Brain microvascular endothelial cell (primary cell): ENCODE data around the gene SRP9.

Source experiments
- DNase-seq: peaks from one replicate; pipeline ENCODE4 v3.0.0-alpha.2; 2020
- H3K27ac ChIP-seq: fragments of 250-450 bp; sonication (Bioruptor Pico); 2 replicates; pipeline ENCODE4 v1.5.1; 2020; ENCODE audit warnings: mild to moderate bottlenecking, moderate library complexity
- H3K27me3 ChIP-seq: fragments of 250-450 bp; sonication (Bioruptor Pico); replicated peaks from 2 replicates; pipeline ENCODE4 v1.5.1; 2020; ENCODE audit warnings: mild to moderate bottlenecking
- H3K36me3 ChIP-seq: fragments of 250-450 bp; sonication (Bioruptor Pico); replicated peaks from 2 replicates; pipeline ENCODE4 v1.5.1; 2020; ENCODE audit warnings: mild to moderate bottlenecking
- H3K4me3 ChIP-seq: 2 replicates; pipeline ENCODE4 v1.5.1; 2011; ENCODE audit warnings: low read depth, mild to moderate bottlenecking, control low read depth, low read length, moderate library complexity
- CTCF ChIP-seq: IDR thresholded peaks from 2 replicates; pipeline ENCODE4 v1.5.1; 2011; ENCODE audit warnings: low read depth, mild to moderate bottlenecking, moderate library complexity, low read length, control low read depth, inconsistent platforms; ENCODE audit errors: missing control alignments
- in situ Hi-C: cut with HindIII; loops from 2 replicates; pipeline ENCODE4 v1.10.0; 2017; ENCODE audit warnings: low sequenced_read_pairs, low pct_ligation_motif_present

SRP9 gene

DNA sequence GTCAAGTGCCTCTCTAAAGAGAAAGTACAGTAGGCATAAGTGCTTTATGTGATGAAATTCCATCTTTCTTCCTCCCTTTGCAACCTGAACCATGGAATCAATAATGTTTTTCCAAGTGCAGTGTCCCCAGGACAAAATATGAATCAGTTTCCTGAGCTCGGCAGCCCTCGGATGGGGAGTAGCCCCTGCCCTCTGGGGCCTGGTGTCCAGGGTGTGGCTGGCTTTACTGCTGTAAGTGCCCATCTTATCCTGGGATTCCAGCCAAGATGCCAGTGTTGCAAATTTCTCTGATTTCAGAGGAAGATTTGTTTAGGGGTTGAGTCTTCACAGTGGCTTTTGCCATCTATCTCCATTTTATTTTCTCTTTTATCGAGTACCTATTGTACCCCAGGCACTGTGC lies 40.5 kb upstream of the SRP9 start:
- Histone ChIP-seq H3K27me3 (no peaks in the 10 kb centered on the region), H3K36me3 (no peaks in the 10 kb centered on the region), H3K4me3 (no peak overlapping the region), H3K27ac (no peak overlapping the region)
- DNase-seq, result no peak
- in situ Hi-C loops, result no loop called here
- no peak for TF ChIP-seq CTCF

DNA sequence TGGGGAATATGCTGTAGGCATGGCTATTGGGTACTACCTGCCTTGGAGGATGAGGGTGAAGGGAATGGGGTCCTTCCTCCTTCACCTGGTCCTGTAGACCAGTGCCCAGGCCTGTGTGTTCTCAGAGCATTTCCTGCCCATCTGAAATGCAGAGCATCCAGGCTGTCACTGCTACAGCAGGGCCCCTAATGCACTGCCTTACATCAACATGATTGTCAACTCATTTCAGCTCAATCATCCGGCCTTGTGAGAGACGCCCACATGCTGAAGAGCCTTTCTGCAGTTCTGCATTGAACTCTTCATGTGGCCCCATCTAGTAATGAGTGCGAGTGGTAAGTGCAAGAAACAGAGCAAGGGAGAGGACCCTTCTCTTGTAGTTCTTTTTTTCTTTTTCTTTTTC lies 39.8 kb upstream of the SRP9 start:
- in situ Hi-C loops, result no loop called here
- no peak for TF ChIP-seq CTCF
- no peak overlapping the region for H3K4me3 ChIP-seq
- no peaks in the 10 kb centered on the region for H3K36me3 ChIP-seq
- no peak for DNase-seq
- no peak overlapping the region for H3K27ac ChIP-seq
- no peaks in the 10 kb centered on the region for H3K27me3 ChIP-seq

DNA sequence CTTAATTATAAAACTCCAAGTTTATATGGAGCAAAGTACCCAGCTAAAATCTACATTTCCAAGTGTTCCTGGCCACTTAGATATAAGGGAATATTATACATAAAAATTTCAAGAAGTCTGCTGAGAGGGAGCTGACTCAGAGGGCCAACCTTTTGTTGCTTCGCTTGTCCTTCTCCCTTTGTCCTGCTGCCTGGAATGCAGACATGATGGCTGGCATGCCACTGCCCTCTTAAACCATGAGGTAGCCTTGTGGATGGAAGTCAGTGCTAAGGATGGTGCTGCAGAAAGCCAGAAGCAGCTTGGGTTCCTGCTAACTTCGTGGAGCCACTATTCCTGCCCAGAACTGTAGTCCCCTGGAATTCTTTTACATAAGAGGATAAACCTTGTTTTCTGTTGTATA lies 38.9 kb upstream of the SRP9 start:
- no peak for DNase-seq
- H3K27ac ChIP-seq, result no peak overlapping the region
- H3K27me3 ChIP-seq, result no peaks in the 10 kb centered on the region
- H3K4me3 ChIP-seq, result no peak overlapping the region
- H3K36me3 ChIP-seq, result no peaks in the 10 kb centered on the region
- in situ Hi-C loops, result no loop called here
- TF ChIP-seq CTCF, result no peak

DNA sequence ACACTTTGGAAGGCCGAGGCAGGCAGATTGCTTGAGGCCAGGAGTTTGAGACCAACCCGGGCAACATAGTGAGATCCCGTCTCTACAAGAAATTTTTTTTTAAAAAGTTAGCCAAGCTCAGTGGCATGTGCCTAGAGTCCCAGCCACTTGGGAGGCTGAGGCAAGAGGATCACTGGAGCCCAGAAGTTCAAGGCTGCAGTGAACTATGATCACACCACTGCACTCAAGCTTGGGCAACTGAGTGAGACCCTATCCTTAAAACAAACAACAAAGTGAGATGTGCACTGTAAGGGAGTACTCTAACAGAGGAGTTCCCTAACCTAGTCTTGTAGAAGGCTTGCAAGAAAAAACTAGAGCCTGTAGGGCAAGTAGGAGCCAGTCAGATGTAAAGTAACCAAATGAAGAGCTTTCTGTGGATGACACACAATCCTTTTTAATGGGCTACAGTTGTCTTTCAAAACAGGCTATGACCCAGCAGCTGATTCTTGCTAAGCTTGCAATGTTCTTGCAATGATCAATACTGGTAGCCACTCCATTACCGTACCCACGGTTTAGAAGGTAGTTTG lies 38.0 kb upstream of the SRP9 start:
- no peaks in the 10 kb centered on the region for H3K27me3 ChIP-seq
- no peak for DNase-seq
- no peak overlapping the region for H3K27ac ChIP-seq
- TF ChIP-seq CTCF, result no peak
- H3K4me3 ChIP-seq, result no peak overlapping the region
- H3K36me3 ChIP-seq, result no peaks in the 10 kb centered on the region
- in situ Hi-C loops, result no loop called here

- no peak overlapping the region for H3K4me3 ChIP-seq
- no peaks in the 10 kb centered on the region for H3K36me3 ChIP-seq
- H3K27ac ChIP-seq, result no peak overlapping the region
- no peak for TF ChIP-seq CTCF
- in situ Hi-C loops, result no loop called here
- DNase-seq, result no peak
- H3K27me3 ChIP-seq, result no peaks in the 10 kb centered on the region
Measured at GRCh38 chr1:225744745-225745144, 32.9 kb upstream of the SRP9 start.

DNA sequence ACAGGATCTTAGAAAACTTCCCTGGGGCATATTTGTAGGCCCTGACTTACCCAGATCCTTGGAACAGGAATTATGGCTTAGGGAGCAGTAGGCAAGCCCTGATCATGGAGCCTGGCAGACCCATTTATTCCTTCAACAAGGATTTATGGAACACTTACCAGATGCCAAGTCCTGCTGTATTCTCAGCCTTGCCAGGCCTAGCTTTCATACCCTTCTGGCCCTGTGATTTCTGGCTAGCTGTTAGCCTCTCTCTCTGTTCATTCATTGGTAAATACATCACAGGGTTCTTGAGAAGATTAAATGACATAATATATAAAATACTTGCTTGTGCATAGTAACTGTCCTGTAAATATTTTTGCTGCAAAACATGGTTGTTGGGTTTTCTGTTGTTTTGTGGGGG lies 32.4 kb upstream of the SRP9 start:
- in situ Hi-C loops, result no loop called here
- no peak for TF ChIP-seq CTCF

More for the DNA sequence above, 32.4 kb upstream of the SRP9 start:
- Histone ChIP-seq H3K36me3 (no peaks in the 10 kb centered on the region), H3K27me3 (no peaks in the 10 kb centered on the region), H3K4me3 (no peak overlapping the region), H3K27ac (no peak overlapping the region)
- no peak for DNase-seq
